Effector memory CD4-positive, alpha-beta T cell (primary cell): ENCODE data around the gene NPNT.

ENCODE experiments used
- DNase-seq, 3 donors: peaks; one replicate each; pipeline ENCODE4 v3.0.0-alpha.2; 2020
- H3K27ac ChIP-seq: 2 replicates; pipeline ENCODE4 v1.7.0; 2013; ENCODE audit warnings: mild to moderate bottlenecking, low read length, moderate library complexity; ENCODE audit not compliant: insufficient read depth, poor library complexity, severe bottlenecking
- H3K27me3 ChIP-seq: replicated peaks from 2 replicates; pipeline ENCODE4 v1.7.0; 2013; ENCODE audit warnings: mild to moderate bottlenecking, low read length; ENCODE audit not compliant: insufficient read depth, control insufficient read depth, poor library complexity, severe bottlenecking
- H3K36me3 ChIP-seq: 2 replicates; pipeline ENCODE4 v1.7.0; 2013; ENCODE audit warnings: mild to moderate bottlenecking, low read length, moderate library complexity; ENCODE audit not compliant: control insufficient read depth, insufficient read depth
- H3K4me1 ChIP-seq: 2 replicates; pipeline ENCODE4 v1.7.0; 2013; ENCODE audit warnings: low read length, mild to moderate bottlenecking; ENCODE audit not compliant: control insufficient read depth, insufficient read depth, poor library complexity, severe bottlenecking
- H3K4me3 ChIP-seq: 2 replicates; pipeline ENCODE4 v1.7.0; 2013; ENCODE audit warnings: low read length, low read depth, mild to moderate bottlenecking; ENCODE audit not compliant: insufficient read depth, poor library complexity, severe bottlenecking
- H3K9me3 ChIP-seq: 2 replicates; pipeline ENCODE4 v1.7.0; 2013; ENCODE audit warnings: mild to moderate bottlenecking, low read length, moderate library complexity; ENCODE audit not compliant: control insufficient read depth

The NPNT gene

GRCh38 chr4:105966051-105966450 is 70.8 kb downstream of the NPNT start:
- no peak overlapping the region for H3K27ac ChIP-seq
- no peaks in the 10 kb centered on the region for H3K9me3 ChIP-seq
- H3K27me3 ChIP-seq, result no peaks in the 10 kb centered on the region
- no peaks in the 10 kb centered on the region for H3K36me3 ChIP-seq
- H3K4me3 ChIP-seq, result no peak overlapping the region
- H3K4me1 ChIP-seq, result no peaks in the 10 kb centered on the region
- no peak for DNase-seq

- H3K4me3 ChIP-seq, result no peak overlapping the region
- H3K36me3 ChIP-seq, result no peaks in the 10 kb centered on the region
- no peaks in the 10 kb centered on the region for H3K27me3 ChIP-seq
- no peak for DNase-seq
- no peak overlapping the region for H3K27ac ChIP-seq
- no peaks in the 10 kb centered on the region for H3K9me3 ChIP-seq
- H3K4me1 ChIP-seq, result no peaks in the 10 kb centered on the region
Measured at GRCh38 chr4:105967058-105967658, 71.9 kb downstream of the NPNT start.

- no peaks in the 10 kb centered on the region for H3K36me3 ChIP-seq
- H3K27ac ChIP-seq, result no peak overlapping the region
- H3K9me3 ChIP-seq, result no peaks in the 10 kb centered on the region
- H3K27me3 ChIP-seq, result no peaks in the 10 kb centered on the region
- no peaks in the 10 kb centered on the region for H3K4me1 ChIP-seq
- no peak overlapping the region for H3K4me3 ChIP-seq
- no peak for DNase-seq
Measured at GRCh38 chr4:105969575-105969974, 74.3 kb downstream of the NPNT start.

GRCh38 chr4:105970371-105970770 is 75.1 kb downstream of the NPNT start:
- no peaks in the 10 kb centered on the region for H3K27me3 ChIP-seq
- no peaks in the 10 kb centered on the region for H3K9me3 ChIP-seq
- H3K4me1 ChIP-seq, result no peaks in the 10 kb centered on the region
- no peak for DNase-seq
- H3K27ac ChIP-seq, result no peak overlapping the region
- no peaks in the 10 kb centered on the region for H3K36me3 ChIP-seq
- H3K4me3 ChIP-seq, result no peak overlapping the region

- Histone ChIP-seq H3K36me3 (no peaks in the 10 kb centered on the region), H3K4me1 (no peaks in the 10 kb centered on the region), H3K27me3 (no peaks in the 10 kb centered on the region), H3K9me3 (no peaks in the 10 kb centered on the region), H3K27ac (no peak overlapping the region), H3K4me3 (no peak overlapping the region)
- DNase-seq, result no peak
Measured at GRCh38 chr4:105971036-105971435, 75.8 kb downstream of the NPNT start.

- no peaks in the 10 kb centered on the region for H3K4me1 ChIP-seq
- no peak overlapping the region for H3K4me3 ChIP-seq
- no peaks in the 10 kb centered on the region for H3K27me3 ChIP-seq
- DNase-seq, result no peak
- no peaks in the 10 kb centered on the region for H3K9me3 ChIP-seq
- no peak overlapping the region for H3K27ac ChIP-seq
- H3K36me3 ChIP-seq, result no peaks in the 10 kb centered on the region
Measured at GRCh38 chr4:105972946-105973621, 77.8 kb downstream of the NPNT start.

- H3K9me3 ChIP-seq, result no peaks in the 10 kb centered on the region
- H3K4me3 ChIP-seq, result no peak overlapping the region
- no peaks in the 10 kb centered on the region for H3K27me3 ChIP-seq
- no peaks in the 10 kb centered on the region for H3K4me1 ChIP-seq
- H3K36me3 ChIP-seq, result no peaks in the 10 kb centered on the region
- no peak for DNase-seq
- H3K27ac ChIP-seq, result no peak overlapping the region
Measured at GRCh38 chr4:105976915-105977314, 81.6 kb downstream of the NPNT start.

- Histone ChIP-seq H3K4me1 (no peaks in the 10 kb centered on the region), H3K27ac (no peak overlapping the region), H3K4me3 (no peak overlapping the region), H3K36me3 (no peaks in the 10 kb centered on the region), H3K27me3 (no peaks in the 10 kb centered on the region), H3K9me3 (no peaks in the 10 kb centered on the region)
- DNase-seq, result no peak
Measured at GRCh38 chr4:105978684-105979296, 83.5 kb downstream of the NPNT start.

- Histone ChIP-seq H3K27me3 (no peaks in the 10 kb centered on the region), H3K36me3 (no peaks in the 10 kb centered on the region), H3K9me3 (no peaks in the 10 kb centered on the region), H3K4me3 (no peak overlapping the region), H3K27ac (no peak overlapping the region), H3K4me1 (no peaks in the 10 kb centered on the region)
- no peak for DNase-seq
Measured at GRCh38 chr4:105979506-105979905, 84.2 kb downstream of the NPNT start.

GRCh38 chr4:105988671-105989070 is 93.4 kb downstream of the NPNT start:
- Histone ChIP-seq H3K36me3 (no peaks in the 10 kb centered on the region), H3K9me3 (no peaks in the 10 kb centered on the region), H3K27me3 (no peaks in the 10 kb centered on the region), H3K4me1 (no peaks in the 10 kb centered on the region), H3K4me3 (no peak overlapping the region), H3K27ac (no peak overlapping the region)
- no peak for DNase-seq
